Measurements from ENCODE around the gene GPS1.

DNA sequence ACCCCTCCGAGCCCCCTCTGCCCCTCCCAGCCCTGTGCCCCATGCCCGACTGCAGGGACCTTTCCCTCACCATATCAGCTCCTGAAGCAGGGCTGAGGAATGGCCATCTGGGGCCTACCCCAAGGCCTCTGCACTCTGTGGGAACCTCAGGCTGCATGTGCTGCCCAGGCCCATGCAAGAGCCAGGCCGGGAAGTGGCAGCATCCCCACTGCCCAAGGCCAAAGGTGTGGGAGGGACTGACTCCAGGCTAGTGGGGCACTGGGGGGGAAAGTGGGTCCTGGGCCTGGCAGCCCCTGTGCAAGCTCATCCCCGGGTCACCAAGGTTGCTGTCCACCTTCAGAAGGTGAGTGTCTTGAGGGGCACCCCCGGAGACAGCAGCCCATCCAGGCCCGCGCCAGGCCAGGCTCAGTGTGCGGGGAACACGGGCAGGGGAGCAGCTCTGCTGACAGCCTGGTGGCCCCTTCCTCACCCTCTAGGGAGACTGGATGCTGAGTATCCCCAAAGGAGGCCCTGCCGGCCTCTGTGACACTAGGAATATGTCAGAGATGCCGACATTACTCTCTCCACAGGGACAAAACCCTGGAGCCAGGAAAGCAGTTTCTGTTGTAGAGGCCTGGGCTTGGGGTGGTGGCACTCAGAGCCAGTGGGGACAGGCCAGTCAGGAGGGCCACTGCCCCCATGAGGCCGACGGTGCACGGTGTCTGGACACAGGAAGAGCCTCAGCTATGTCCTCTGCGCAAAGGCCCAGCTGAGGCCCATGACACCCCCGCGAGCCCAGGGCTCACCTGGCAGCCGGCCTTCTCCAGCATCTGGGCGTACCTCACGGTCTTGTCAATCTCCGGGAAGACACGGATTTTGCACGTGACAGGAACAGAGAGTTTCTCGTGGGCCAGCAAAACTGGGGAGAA is 10.6 kb downstream of the GPS1 start:
- TF ChIP-seq, protein P1, sequence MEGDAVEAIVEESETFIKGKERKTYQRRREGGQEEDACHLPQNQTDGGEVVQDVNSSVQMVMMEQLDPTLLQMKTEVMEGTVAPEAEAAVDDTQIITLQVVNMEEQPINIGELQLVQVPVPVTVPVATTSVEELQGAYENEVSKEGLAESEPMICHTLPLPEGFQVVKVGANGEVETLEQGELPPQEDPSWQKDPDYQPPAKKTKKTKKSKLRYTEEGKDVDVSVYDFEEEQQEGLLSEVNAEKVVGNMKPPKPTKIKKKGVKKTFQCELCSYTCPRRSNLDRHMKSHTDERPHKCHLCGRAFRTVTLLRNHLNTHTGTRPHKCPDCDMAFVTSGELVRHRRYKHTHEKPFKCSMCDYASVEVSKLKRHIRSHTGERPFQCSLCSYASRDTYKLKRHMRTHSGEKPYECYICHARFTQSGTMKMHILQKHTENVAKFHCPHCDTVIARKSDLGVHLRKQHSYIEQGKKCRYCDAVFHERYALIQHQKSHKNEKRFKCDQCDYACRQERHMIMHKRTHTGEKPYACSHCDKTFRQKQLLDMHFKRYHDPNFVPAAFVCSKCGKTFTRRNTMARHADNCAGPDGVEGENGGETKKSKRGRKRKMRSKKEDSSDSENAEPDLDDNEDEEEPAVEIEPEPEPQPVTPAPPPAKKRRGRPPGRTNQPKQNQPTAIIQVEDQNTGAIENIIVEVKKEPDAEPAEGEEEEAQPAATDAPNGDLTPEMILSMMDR (conservative IDR thresholded peaks at IDR 0.05; ENCODE audit: low read depth, low read length): no peak
- no peak for TF ChIP-seq BHLHE40 (IDR thresholded peaks at IDR 0.05; ENCODE audit: low read depth, low read length)
- no peak for TF ChIP-seq POLR2A (IDR thresholded peaks at IDR 0.05; ENCODE audit: low read depth, low read length)
- TF ChIP-seq MAZ (IDR thresholded peaks at IDR 0.05; ENCODE audit: borderline replicate concordance, low read depth, low read length): no peak
- TF ChIP-seq RAD21 (IDR thresholded peaks at IDR 0.05; ENCODE audit: low read length): no peak

Measured in IMR-90 (cell line).